Endothelial cell (in vitro differentiated cells): ENCODE results near the gene GALNT1. TPM values are rescaled to one million over a fixed set of nuclear protein-coding genes. Genes with fewer than 3 reads are reported as not detected.

Experiments used
- DNase-seq: peaks from one replicate; pipeline ENCODE4 v3.0.0; 2021; ENCODE audit warnings: low spot score
- H3K27ac Mint-ChIP-seq: one replicate; pipeline ENCODE4 v1.8.0; 2021; ENCODE audit warnings: mixed read lengths, inconsistent platforms; ENCODE audit not compliant: unreplicated experiment
- H3K27me3 Mint-ChIP-seq: one replicate; pipeline ENCODE4 v1.8.0; 2021; ENCODE audit warnings: mild to moderate bottlenecking, moderate library complexity, mixed read lengths, inconsistent platforms; ENCODE audit not compliant: unreplicated experiment
- H3K36me3 Mint-ChIP-seq: one replicate; pipeline ENCODE4 v1.8.0; 2021; ENCODE audit warnings: mild to moderate bottlenecking, low read depth, mixed read lengths, inconsistent platforms; ENCODE audit not compliant: unreplicated experiment
- H3K4me1 Mint-ChIP-seq: one replicate; pipeline ENCODE4 v1.8.0; 2021; ENCODE audit warnings: mild to moderate bottlenecking, mixed read lengths, inconsistent platforms; ENCODE audit not compliant: unreplicated experiment
- H3K4me3 Mint-ChIP-seq: one replicate; pipeline ENCODE4 v1.8.0; 2021; ENCODE audit warnings: mild to moderate bottlenecking, mixed read lengths, inconsistent platforms; ENCODE audit not compliant: unreplicated experiment
- H3K9me3 Mint-ChIP-seq: one replicate; pipeline ENCODE4 v1.8.0; 2021; ENCODE audit warnings: mixed read lengths, inconsistent platforms; ENCODE audit not compliant: unreplicated experiment
- total RNA-seq: library from RNA; stranded (reverse); fragmentation: NEBNext Ultra II Directional; extraction: Animal tissue kit (Norgen Biotek cat#: 25700); gene quantifications from one replicate; pipeline ENCODE4 v1.2.1, GENCODE V29; 2021; ENCODE audit not compliant: unreplicated experiment
- TF ChIP-seq, protein P1 (sequence below): fragments of 200-600 bp; sonication (generic); IDR thresholded peaks from one replicate; pipeline ENCODE4 v1.5.0; 2021; ENCODE audit warnings: antibody characterized with exemption; ENCODE audit not compliant: unreplicated experiment

Gene GALNT1
- total RNA-seq, 1 donor from 2014 or later, result 174 TPM

DNA sequence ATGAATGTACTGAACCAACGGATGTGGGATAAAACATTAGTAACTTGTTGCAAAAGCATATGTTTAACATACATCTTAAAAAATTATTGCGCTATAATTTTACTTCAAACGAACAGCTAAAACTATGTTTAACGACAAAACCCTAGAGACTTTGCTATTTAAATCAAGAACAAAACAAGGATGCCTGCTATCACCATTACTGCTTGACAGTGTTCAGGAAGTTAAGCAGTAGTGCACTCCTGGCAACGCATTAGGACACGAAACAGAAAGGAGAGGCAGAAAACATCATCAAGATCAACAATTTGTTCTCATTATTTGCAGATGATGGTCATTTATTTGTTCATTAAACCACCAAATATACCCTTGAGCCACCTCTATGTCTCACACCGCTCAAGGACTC lies 151.9 kb downstream of the GALNT1 start:
- DNase-seq, result no peak
- Mint-ChIP-seq H3K4me3 (no peak overlapping the region), H3K27ac (no peak overlapping the region), H3K9me3 (peaks cover 19% of the 10 kb centered on the region), H3K36me3 (peaks cover 31% of the 10 kb centered on the region), H3K27me3 (peaks cover 2% of the 10 kb centered on the region), H3K4me1 (peaks cover 8% of the 10 kb centered on the region)
- TF ChIP-seq, protein P1, sequence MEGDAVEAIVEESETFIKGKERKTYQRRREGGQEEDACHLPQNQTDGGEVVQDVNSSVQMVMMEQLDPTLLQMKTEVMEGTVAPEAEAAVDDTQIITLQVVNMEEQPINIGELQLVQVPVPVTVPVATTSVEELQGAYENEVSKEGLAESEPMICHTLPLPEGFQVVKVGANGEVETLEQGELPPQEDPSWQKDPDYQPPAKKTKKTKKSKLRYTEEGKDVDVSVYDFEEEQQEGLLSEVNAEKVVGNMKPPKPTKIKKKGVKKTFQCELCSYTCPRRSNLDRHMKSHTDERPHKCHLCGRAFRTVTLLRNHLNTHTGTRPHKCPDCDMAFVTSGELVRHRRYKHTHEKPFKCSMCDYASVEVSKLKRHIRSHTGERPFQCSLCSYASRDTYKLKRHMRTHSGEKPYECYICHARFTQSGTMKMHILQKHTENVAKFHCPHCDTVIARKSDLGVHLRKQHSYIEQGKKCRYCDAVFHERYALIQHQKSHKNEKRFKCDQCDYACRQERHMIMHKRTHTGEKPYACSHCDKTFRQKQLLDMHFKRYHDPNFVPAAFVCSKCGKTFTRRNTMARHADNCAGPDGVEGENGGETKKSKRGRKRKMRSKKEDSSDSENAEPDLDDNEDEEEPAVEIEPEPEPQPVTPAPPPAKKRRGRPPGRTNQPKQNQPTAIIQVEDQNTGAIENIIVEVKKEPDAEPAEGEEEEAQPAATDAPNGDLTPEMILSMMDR, result no peak

GRCh38 chr18:35736696-35737095 lies 155.2 kb downstream of the GALNT1 start:
- H3K4me3 Mint-ChIP-seq, result no peak overlapping the region
- H3K27me3 Mint-ChIP-seq, result peaks cover 2% of the 10 kb centered on the region
- TF ChIP-seq, protein P1, result no peak
- no peak for DNase-seq
- peaks cover 4% of the 10 kb centered on the region for H3K9me3 Mint-ChIP-seq
- H3K36me3 Mint-ChIP-seq, result peaks cover 10% of the 10 kb centered on the region
- H3K27ac Mint-ChIP-seq, result no peak overlapping the region
- H3K4me1 Mint-ChIP-seq, result no peaks in the 10 kb centered on the region

- TF ChIP-seq, protein P1, result no peak
- no peak for DNase-seq
- no peak overlapping the region for H3K4me3 Mint-ChIP-seq
- H3K9me3 Mint-ChIP-seq, result peaks cover 4% of the 10 kb centered on the region
- no peak overlapping the region for H3K27ac Mint-ChIP-seq
- H3K36me3 Mint-ChIP-seq, result no peaks in the 10 kb centered on the region
- no peaks in the 10 kb centered on the region for H3K4me1 Mint-ChIP-seq
- no peaks in the 10 kb centered on the region for H3K27me3 Mint-ChIP-seq
Observed at GRCh38 chr18:35739778-35740177, 158.2 kb downstream of the GALNT1 start.

DNA sequence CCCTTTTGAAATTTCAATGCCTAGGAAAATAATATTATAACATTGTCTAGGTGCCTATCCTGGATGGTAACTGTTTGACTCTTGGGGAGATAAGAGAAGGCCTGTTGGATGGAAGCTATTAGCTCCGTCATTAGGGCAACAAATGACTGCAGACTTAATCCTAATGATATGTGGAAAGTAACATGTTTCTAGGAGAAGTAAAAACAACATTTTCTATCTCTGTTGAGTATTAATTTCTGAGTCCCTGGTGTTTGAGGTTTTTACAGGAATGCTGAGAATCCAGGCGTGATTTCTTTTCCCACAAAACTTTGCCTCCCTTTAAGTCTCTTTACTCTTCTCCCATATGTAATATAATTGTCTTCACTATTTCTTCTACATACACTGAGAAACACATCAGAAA lies 159.1 kb downstream of the GALNT1 start:
- TF ChIP-seq, protein P1, result no peak
- Mint-ChIP-seq H3K27me3 (no peaks in the 10 kb centered on the region), H3K27ac (no peak overlapping the region), H3K9me3 (peaks cover under 1% of the 10 kb centered on the region), H3K4me1 (no peaks in the 10 kb centered on the region), H3K36me3 (no peaks in the 10 kb centered on the region), H3K4me3 (no peak overlapping the region)
- DNase-seq, result no peak

GRCh38 chr18:35743916-35744315 lies 162.4 kb downstream of the GALNT1 start:
- DNase-seq, result no peak
- Mint-ChIP-seq H3K9me3 (no peaks in the 10 kb centered on the region), H3K36me3 (no peaks in the 10 kb centered on the region), H3K4me1 (peaks cover 12% of the 10 kb centered on the region), H3K4me3 (no peak overlapping the region), H3K27ac (no peak overlapping the region), H3K27me3 (no peaks in the 10 kb centered on the region)
- TF ChIP-seq, protein P1, result no peak
